Activated CD8-positive, alpha-beta memory T cell treated with anti-CD3 and anti-CD28 coated beads, Interleukin-2, amount 50 U/mL, for 1 hour (primary cell): ENCODE results near the gene CHAC1.

ENCODE experiments used
- DNase-seq: peaks from one replicate; pipeline ENCODE4 v3.0.0-alpha.2; 2020; ENCODE audit errors: extremely low read depth

The CHAC1 gene, protein sequence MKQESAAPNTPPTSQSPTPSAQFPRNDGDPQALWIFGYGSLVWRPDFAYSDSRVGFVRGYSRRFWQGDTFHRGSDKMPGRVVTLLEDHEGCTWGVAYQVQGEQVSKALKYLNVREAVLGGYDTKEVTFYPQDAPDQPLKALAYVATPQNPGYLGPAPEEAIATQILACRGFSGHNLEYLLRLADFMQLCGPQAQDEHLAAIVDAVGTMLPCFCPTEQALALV

DNA sequence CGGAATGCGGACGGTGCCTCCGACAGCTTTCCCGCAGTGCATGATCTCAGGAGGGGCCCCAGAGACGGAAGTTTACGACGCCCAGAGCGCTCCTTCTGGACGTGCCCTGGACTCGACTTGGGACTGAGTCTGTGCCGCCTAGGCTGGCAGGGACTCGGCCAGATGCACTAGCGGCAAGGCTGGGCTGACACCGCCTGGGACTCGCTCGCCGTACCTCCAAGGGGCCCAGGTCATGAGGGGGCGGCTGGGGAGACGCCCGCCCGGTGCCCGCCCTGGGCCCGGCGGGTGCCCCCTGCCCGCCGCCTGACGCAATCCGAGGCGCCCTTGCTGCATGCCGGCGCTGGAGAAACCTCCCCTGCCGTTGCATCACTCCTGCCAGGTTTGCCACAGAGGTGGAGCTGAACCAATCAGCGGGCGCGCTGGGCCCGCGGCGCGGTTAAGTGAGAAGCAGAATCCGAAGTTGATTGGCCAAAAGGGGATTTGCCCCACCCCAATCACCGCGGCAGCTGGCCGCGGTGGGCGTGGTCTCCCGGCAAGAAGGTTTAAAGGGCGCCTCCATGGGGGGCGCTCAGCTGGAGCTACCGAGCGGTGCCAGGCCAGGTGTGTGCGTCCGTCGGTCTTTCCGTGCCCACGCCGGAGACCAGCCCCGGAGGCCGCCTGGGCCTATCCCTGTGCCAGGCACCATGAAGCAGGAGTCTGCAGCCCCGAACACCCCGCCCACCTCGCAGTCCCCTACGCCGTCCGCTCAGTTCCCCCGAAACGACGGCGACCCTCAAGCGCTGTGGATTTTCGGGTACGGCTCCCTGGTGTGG lies at the start of gene CHAC1:
TSS of gene CHAC1 (plus strand) at position 571 of the 812 bp plus-strand sequence. CDS start at position 684, 113 bp downstream.
- peak; percentile 81 for DNase-seq

DNA sequence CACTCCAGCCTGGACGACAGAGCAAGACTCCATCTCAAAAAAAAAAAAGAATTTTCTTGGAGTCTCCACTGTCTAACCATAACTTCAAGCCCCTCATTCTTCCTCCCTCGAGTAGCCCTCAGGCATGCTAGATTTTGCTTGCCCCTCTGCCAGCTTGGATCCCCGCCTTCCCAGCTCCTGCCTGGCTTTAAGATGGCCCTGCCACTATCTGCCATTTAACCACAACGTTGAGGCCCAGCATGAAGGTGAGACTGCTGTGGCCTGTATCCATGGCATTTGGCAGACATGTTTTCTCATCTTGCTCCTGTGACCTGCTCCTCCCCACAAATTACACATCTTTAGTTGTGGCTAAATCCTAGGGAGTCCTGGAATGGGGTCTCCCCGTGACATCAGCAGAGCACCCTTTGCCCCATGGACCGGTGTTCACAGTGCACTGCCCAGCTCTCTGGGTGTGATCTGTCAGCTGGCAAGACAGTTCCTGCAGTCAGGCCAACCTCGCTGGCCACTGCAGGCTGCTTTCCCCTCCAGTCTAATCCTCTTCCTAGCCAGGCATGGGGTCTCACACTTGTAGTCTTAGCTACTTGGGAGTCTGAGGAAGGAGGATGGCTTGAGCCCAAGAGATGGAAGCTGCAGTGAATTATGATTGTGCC lies 48.6 kb upstream of the CHAC1 start:
- no peak for DNase-seq

- DNase-seq, result no peak
Observed at GRCh38 chr15:40906091-40906990, 46.9 kb upstream of the CHAC1 start.

- DNase-seq, result no peak
Observed at GRCh38 chr15:40906991-40907802, 46.1 kb upstream of the CHAC1 start.

DNA sequence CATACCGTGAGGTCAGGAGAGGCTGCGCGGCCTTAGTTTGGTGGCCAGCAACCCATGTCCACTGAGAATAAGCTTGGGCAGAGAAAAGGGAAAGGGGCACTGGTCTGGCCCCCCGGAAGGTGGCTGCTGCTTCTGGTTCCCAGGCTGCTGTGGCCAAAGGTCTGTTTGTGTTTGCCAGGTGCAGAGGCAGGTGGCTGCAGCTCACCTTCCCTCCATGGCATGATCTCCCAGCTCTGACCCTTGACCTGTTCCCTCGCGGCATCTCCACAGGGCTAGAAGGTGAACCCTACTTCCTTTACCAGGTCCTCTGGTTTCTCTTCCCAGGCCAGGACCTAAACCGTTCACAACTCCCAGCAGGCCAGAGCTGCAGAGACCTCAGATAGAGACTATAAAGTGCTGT lies 45.2 kb upstream of the CHAC1 start:
- no peak for DNase-seq

GRCh38 chr15:40909662-40910630 lies 43.3 kb upstream of the CHAC1 start:
- no peak for DNase-seq

DNA sequence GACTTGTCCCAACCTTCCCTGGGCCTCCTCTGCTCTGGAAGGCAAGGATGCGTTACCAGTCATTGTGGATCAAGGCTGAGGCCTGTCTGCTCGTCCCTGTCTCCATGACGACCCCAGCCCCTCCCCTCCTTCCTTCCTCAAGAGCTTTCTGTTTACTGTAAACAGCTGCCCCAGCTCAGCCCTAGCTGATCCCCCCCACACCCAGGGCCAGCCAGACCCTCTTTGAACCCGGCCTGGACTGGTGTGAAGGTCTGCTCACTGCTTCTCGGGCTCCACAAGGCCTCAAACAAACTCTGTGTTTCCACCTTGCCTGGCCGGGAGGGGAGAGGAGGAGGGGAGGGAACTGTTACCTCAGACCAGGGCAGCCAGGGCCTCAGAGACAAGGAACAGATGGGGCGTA lies 42.1 kb upstream of the CHAC1 start:
- DNase-seq, result no peak

DNA sequence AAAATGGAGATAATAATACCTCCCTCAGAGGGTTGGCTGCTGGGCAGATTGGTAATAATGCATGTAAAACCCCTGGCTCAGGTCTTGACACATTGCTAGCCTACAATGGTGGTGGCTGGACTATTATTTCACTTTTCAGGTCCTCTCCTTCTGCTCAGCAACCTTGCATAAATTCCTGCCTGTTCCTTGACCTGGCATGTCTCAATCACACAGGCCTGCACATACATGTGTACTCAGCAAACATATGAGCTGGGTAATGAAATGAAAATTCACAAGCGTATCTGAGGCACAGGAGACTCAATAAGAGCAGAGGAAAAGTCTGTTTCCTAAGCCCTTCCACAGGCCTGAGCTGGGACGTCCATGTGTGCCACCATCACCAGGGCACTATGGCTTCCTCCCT lies 41.6 kb upstream of the CHAC1 start:
- DNase-seq, result no peak

GRCh38 chr15:40912478-40912877 lies 40.8 kb upstream of the CHAC1 start:
- DNase-seq, result no peak

DNA sequence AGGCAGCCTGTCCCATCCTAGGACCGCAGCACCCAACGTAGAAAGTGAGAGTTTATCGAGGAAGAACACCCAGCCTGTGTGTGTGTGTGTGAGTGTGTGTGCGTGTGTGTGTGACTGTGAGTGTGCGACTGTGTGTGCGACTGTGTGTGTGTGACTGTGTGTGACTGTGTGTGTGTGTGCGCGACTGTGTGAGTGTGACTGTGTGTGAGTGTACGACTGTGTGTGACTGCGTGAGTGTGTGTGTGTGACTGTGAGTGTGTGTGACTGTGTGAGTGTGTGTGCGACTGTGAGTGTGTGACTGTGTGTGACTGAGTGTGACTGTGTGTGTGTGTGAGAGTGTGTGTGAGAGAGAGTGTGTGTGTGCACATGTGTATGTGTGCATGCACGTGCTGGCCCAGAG lies 39.3 kb upstream of the CHAC1 start:
- DNase-seq, result no peak

- no peak for DNase-seq
Observed at GRCh38 chr15:40914486-40914885, 38.8 kb upstream of the CHAC1 start.

DNA sequence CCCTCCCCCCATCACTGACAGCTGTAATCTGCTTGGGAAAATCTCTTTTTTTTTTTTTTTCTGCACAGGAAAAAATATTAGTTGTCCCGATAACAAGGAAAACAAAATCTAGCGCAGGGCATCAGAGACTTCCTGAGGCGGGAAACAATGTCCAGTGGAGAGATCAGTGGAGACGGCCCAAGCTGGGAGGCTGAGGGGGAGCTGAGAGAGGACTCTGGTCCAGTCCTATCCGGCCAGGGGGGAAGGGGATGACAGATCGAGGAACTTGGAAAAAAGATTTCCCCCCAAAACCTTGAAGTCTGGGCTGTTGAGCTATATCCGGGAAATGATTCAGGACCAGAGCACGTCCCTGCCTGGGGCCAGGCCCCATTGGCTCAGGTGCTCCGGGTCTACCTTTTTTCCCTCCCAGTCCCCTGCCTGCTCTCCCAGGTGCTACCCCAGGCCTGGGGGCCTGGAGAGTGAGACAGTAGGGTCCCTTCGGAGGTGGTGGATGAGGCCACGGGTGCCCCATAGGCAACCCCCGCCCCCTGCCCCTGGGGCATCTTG lies 38.1 kb upstream of the CHAC1 start:
- DNase-seq, result no peak

DNA sequence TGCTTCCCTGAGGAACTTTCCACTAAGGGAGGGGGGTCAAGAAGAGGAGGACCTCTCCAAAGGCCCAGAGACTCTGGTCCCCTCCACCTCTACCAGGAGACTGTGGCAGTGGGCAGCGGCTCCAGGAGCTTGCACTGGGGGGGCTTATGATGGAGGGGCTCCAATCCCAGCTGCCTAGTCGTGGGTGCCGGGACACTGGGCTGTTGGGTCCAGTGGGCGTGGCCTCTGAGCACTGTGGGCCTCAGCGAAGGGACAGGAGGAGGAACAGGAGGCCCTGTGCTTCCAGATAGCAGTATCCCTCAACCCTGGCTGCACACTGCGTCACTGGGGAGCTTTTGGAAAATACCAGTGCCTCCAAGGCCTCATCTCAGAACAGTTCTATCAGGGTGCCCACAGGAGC lies 37.6 kb upstream of the CHAC1 start:
- no peak for DNase-seq

GRCh38 chr15:40917585-40917984 lies 35.7 kb upstream of the CHAC1 start:
- DNase-seq, result no peak

GRCh38 chr15:40918146-40918798 lies 35.0 kb upstream of the CHAC1 start:
- DNase-seq, result no peak

DNA sequence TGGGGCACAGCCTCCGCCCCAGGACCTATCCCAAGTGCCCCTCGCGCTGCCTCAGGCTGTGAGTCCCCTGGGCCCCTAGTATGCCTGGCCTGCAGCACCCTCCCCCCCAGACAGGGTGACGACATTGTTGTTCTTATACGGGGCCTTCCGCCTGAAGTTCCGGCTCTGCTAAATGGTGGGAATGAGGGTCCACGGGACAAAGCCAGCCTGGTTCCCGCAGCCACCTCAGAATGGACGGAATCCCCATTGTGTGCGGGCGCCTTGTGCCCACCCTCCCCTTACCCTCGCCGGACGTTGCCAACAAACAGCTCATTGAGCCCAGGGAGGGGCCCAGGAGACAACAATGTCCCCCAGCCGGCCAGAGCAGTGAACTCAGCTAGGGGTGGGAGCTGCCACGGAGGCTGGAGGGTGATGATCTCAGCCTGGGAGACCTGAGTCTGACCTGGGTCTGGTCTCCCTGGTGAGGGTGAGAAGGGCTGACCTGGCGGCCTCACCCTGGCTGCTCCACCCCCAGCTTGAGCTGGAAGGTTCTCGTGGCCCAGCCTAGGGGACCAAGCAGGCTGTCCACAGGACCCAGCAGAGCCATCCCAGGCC lies 34.4 kb upstream of the CHAC1 start:
- no peak for DNase-seq

DNA sequence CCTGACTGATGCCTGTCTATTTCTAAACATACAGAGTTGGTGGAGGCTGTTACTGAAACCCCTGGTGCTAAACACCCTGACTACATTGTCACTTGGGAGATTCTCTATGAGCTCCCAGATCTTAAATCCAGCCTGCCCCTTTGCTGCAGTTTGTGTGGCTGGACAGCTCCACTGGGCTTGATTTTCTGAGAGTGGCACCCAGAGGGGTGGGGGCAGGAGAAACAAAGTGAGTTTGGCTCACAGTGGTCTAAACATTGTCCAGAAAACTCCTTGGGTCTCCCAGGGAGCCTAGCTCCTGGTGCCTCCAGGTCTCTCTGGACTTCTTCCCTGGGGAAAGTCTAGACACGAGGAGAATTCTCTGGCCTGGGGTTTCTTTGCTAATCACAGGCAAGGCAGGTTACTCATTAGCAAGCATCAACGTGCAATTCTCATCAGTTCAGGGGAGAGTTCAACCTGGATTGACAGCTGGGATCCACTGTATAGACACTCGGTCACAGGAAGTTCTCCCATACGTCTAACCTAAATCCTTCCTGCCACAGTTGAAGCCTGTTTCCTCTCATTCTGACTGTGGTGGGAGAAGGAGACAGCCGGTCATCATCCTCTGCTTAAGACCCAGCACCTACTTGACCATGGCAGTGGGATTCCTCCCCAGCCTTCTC lies 31.2 kb upstream of the CHAC1 start:
- no peak for DNase-seq

GRCh38 chr15:40922608-40923005 lies 30.7 kb upstream of the CHAC1 start:
- no peak for DNase-seq
